Epithelial cell of proximal tubule (primary cell): ENCODE results near the gene EMP1. TPM values are rescaled to one million over a fixed set of nuclear protein-coding genes. Genes with fewer than 3 reads are reported as not detected.

Experiments used
- DNase-seq: peaks from one replicate; pipeline ENCODE4 v3.0.0-alpha.2; 2011; ENCODE audit warnings: low read depth
- H3K4me3 ChIP-seq: 2 replicates; pipeline ENCODE4 v1.5.1; 2011; ENCODE audit warnings: low read depth, mild to moderate bottlenecking, low read length
- total RNA-seq: library from RNA; depleted of rRNA; stranded (reverse); fragments of >200 nt; gene quantifications from 2 replicates; pipeline ENCODE4 v1.2.3, GENCODE V29; 2015
- TF ChIP-seq, protein P1 (sequence below): conservative IDR thresholded peaks from 2 replicates; pipeline ENCODE4 v1.5.1; 2012; ENCODE audit warnings: low read depth, mild to moderate bottlenecking, low read length

The EMP1 gene
- total RNA-seq, 1 donor from 2014 or later: 166 TPM

DNA sequence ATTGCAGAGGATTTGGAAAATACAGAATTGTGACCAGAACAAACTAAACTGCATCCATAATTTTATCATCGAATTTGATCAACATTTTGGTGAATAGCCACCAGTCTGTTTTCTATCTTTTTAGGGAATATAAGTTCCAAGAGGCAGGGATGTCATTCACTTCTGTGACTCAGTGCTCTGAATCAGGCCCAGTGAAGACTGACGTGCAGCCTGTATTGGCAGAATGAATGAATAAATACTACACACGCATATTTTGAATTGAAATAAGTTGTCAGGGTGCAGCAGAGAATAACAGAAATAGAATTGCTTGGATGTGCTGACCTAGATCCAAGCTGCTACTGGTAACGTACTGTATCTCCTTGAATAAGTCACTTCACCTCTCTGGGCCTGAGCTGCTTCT, 1.3 kb upstream of the EMP1 start:
- TF ChIP-seq, protein P1, sequence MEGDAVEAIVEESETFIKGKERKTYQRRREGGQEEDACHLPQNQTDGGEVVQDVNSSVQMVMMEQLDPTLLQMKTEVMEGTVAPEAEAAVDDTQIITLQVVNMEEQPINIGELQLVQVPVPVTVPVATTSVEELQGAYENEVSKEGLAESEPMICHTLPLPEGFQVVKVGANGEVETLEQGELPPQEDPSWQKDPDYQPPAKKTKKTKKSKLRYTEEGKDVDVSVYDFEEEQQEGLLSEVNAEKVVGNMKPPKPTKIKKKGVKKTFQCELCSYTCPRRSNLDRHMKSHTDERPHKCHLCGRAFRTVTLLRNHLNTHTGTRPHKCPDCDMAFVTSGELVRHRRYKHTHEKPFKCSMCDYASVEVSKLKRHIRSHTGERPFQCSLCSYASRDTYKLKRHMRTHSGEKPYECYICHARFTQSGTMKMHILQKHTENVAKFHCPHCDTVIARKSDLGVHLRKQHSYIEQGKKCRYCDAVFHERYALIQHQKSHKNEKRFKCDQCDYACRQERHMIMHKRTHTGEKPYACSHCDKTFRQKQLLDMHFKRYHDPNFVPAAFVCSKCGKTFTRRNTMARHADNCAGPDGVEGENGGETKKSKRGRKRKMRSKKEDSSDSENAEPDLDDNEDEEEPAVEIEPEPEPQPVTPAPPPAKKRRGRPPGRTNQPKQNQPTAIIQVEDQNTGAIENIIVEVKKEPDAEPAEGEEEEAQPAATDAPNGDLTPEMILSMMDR: no peak
- H3K4me3 ChIP-seq: no peak overlapping the region
- no peak for DNase-seq

DNA sequence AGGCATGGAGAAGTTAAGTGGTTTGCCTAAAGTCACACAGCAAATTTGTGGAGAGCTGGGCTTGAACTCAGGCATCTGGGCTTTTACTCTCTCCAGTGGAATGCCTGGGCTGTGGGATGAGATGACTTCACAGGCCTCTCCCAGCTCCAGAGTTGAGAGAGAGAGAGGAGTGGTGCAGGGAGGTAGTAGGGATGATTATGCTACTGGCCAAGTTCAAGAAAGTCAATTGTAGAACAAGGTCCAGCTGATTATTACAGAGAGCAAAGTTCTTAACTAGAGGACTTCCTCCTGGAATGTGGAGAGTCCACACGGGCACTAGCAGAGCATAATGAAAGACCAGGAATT, 769 bp upstream of the EMP1 start:
- TF ChIP-seq, protein P1: no peak
- DNase-seq: no peak
- peak overlapping the region; percentile 7 for H3K4me3 ChIP-seq

DNA sequence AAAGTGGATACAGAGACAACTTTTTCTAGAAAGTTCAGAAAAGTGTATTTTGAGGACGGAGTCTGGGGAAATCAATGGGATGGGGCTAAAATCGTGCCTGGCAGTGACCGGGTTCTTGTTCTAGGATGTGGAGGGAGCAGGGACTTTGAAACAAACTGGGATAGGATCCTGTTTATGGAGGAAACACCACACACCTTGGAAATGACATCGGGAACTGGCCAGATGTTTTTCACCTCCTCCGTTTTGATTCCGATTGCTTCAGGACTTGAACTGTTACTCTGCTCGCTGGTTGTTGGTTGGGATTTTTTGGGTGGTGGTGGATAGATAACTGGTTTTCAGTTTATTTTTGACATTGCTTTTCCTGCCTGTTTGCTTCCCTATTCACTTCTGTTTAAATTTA, 506 bp downstream of the EMP1 start:
- no peak for DNase-seq
- H3K4me3 ChIP-seq: peak overlapping the region; percentile 87

DNA sequence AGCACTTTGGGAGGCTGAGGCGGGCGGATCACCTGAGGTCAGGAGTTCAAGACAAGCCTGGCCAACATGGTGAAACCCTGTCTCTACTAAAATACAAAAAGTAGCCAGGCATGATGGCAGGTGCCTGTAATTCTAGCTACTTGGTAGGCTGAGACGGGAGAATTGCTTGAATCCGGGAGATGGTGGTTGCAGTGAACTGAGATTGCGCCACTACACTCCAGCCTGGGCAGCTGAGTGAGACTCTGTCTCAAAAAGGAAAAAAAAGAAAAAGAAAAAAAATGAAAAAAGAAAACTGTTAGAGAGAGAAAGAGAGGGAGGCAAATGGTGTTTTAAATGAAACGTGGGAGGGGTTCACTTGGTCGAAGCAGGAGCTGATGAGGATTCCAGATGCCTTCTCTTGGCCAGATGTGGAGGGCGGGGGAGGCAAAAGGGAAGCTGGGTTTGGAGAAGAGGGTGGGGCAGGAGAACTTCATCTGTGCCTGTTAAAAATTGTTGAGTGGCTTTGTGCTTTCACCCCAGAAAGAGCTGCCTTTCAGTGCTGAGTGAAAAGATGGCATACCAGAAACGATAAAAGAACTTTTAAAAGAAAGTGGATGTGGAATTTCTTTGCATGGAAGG, 1.1 kb downstream of the EMP1 start:
- TF ChIP-seq, protein P1: no peak
- peak overlapping the region; percentile 87 for H3K4me3 ChIP-seq
- DNase-seq: no peak

More for the DNA sequence above, 506 bp downstream of the EMP1 start:
- TF ChIP-seq, protein P1: no peak

DNA sequence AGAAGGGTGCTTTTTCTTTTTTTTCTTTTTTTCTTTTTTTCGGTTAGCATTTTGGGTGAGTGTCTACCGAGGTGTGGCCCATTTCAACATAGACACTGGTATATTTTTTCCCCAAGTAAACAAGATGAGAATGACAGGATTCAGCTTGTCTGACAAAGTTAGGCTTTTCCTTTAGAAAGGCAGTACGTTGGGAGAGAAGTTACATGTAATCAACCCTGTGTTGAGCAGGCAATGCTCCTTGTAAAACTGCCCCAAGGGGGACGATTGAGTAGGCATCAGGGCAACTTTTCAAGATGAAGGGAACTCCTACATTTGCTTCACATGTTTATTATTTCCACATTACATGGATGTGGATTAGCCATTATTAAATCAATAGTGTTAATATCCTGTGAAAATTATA, 1.7 kb downstream of the EMP1 start:
- DNase-seq: no peak
- peak overlapping the region; percentile 87 for H3K4me3 ChIP-seq
- TF ChIP-seq, protein P1: no peak

DNA sequence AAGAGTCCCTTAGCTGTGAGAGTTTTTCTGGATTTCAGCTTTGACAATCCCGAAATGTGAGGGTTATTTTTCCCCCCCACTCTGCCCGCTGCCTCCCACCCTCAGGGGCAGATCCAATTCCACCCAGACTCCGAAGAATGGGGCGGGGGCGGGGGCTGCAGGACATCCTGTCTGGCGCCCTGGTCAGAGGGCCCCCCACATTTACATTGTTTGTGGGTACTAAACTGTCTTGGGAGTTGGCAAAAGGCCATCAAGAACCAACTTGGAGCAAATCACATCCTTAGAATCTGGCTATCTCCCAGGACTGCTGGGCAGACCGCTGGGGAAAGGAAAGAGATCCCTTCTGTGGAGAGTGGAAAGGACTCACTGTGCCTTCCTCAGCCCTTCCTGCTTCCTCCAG, 2.4 kb downstream of the EMP1 start:
- peak overlapping the region; percentile 87 for H3K4me3 ChIP-seq
- TF ChIP-seq, protein P1: no peak
- DNase-seq: no peak

DNA sequence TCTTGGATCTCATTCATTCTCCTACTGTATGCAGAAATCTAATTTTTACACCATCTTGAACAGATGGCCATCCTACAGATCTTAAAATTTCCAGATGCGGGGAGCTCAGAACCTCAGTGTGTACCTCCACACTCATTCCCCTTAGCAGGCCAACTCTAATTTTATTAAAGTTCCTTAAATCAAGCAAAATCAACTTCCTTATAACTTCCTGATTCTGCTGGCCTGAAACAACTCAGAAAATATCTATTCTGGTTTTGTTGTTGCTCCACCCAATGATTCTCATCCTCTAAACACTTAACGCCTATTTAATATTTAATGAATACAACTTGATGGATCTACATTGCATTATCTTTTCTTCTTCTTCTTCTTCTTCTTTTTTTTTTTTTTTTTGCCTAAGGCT, 3.1 kb downstream of the EMP1 start:
- peak overlapping the region; percentile 87 for H3K4me3 ChIP-seq
- DNase-seq: no peak
- TF ChIP-seq, protein P1: no peak
